ENCODE results near the gene PCBP1.
A peak's percentile ranks its signal among the peaks of the same experiment; 100 is the strongest.
"Not testable (repeated sequence)": the region's sequence is repeated elsewhere in the genome, so short reads cannot be mapped to it uniquely, and the experiment has no call there.

The PCBP1 gene

GRCh38 chr2:70132244-70133126 is 45.2 kb downstream of the PCBP1 start:
- Histone ChIP-seq H3K4me2 (peak overlapping the region; percentile 85), H4K20me1 (ENCODE audit: insufficient read depth) (no peaks in the 10 kb centered on the region), H3K36me3 (ENCODE audit: insufficient read depth) (no peaks in the 10 kb centered on the region), H3K79me2 (ENCODE audit: insufficient read depth, low read depth) (no peaks in the 10 kb centered on the region), H3K4me3 (IDR thresholded peaks at IDR 0.05; ENCODE audit: insufficient read depth, low read depth, low read length) (peak overlapping the region; percentile 85), H2AFZ (ENCODE audit: low read depth) (peak overlapping the region; percentile 79), H3K9ac (peak overlapping the region; percentile 81), H3K4me1 (ENCODE audit: low read depth, poor library complexity, severe bottlenecking) (peaks cover 38% of the 10 kb centered on the region), H3K27me3 (ENCODE audit: insufficient read depth, low read depth) (no peaks in the 10 kb centered on the region), H3K27ac (peak overlapping the region; percentile 96)
- no peak for TF ChIP-seq CTCF (conservative IDR thresholded peaks at IDR 0.05; ENCODE audit: low read depth, low read length)

GRCh38 chr2:70133127-70133452 is 45.8 kb downstream of the PCBP1 start:
- Histone ChIP-seq H3K4me2 (peak overlapping the region; percentile 85), H4K20me1 (ENCODE audit: insufficient read depth) (no peaks in the 10 kb centered on the region), H3K4me1 (ENCODE audit: low read depth, poor library complexity, severe bottlenecking) (peaks cover 32% of the 10 kb centered on the region), H3K27ac (peak overlapping the region; percentile 96), H3K4me3 (IDR thresholded peaks at IDR 0.05; ENCODE audit: insufficient read depth, low read depth, low read length) (no peak overlapping the region), H3K36me3 (ENCODE audit: insufficient read depth) (no peaks in the 10 kb centered on the region), H3K9ac (peak overlapping the region; percentile 81), H3K27me3 (ENCODE audit: insufficient read depth, low read depth) (no peaks in the 10 kb centered on the region), H2AFZ (ENCODE audit: low read depth) (peak overlapping the region; percentile 79), H3K79me2 (ENCODE audit: insufficient read depth, low read depth) (no peaks in the 10 kb centered on the region)
- TF ChIP-seq CTCF (conservative IDR thresholded peaks at IDR 0.05; ENCODE audit: low read depth, low read length): no peak

- peak overlapping the region; percentile 79 for H2AFZ ChIP-seq (ENCODE audit: low read depth)
- H3K4me3 ChIP-seq (IDR thresholded peaks at IDR 0.05; ENCODE audit: insufficient read depth, low read depth, low read length): no peak overlapping the region
- H3K27ac ChIP-seq: peak overlapping the region; percentile 96; the same call in 1 of the 2 replicates
Observed at GRCh38 chr2:70133491-70134322, 46.4 kb downstream of the PCBP1 start.

GRCh38 chr2:70134323-70134983 is 47.2 kb downstream of the PCBP1 start:
- H3K79me2 ChIP-seq (ENCODE audit: insufficient read depth, low read depth); H3K36me3 ChIP-seq (ENCODE audit: insufficient read depth); H4K20me1 ChIP-seq (ENCODE audit: insufficient read depth); H2AFZ ChIP-seq (ENCODE audit: low read depth); H3K9ac ChIP-seq; H3K27ac ChIP-seq; H3K4me3 ChIP-seq (IDR thresholded peaks at IDR 0.05; ENCODE audit: insufficient read depth, low read depth, low read length); H3K27me3 ChIP-seq (ENCODE audit: insufficient read depth, low read depth); H3K4me2 ChIP-seq: not testable (repeated sequence)
- peaks cover 28% of the 10 kb centered on the region for H3K4me1 ChIP-seq (ENCODE audit: low read depth, poor library complexity, severe bottlenecking)

More at GRCh38 chr2:70133491-70134322, 46.4 kb downstream of the PCBP1 start:
- H3K27me3 ChIP-seq (ENCODE audit: insufficient read depth, low read depth): no peaks in the 10 kb centered on the region
- peak overlapping the region; percentile 85; the same call in 1 of the 2 replicates for H3K4me2 ChIP-seq
- no peaks in the 10 kb centered on the region for H3K79me2 ChIP-seq (ENCODE audit: insufficient read depth, low read depth)
- H3K36me3 ChIP-seq (ENCODE audit: insufficient read depth): no peaks in the 10 kb centered on the region
- no peak overlapping the region; the same call in 1 of the 2 replicates for H3K9ac ChIP-seq
- TF ChIP-seq CTCF (conservative IDR thresholded peaks at IDR 0.05; ENCODE audit: low read depth, low read length): no peak
- peaks cover 28% of the 10 kb centered on the region for H3K4me1 ChIP-seq (ENCODE audit: low read depth, poor library complexity, severe bottlenecking)
- no peaks in the 10 kb centered on the region for H4K20me1 ChIP-seq (ENCODE audit: insufficient read depth)
